Breast epithelium (tissue), 3 donors: ENCODE data around the gene ASB7.

ENCODE experiments used
- CTCF ChIP-seq, 3 donors: fragments of 450-650 bp; IDR thresholded peaks; one replicate each; pipeline ENCODE4 v1.5.1; 2016 to 2017; ENCODE audit warnings: antibody characterized with exemption in 3 of 3, mild to moderate bottlenecking in 3 of 3, moderate library complexity in 3 of 3
- POLR2AphosphoS5 ChIP-seq, 3 donors: sonication (generic); formaldehyde crosslinking; IDR thresholded peaks; one replicate each; pipeline ENCODE4 v1.6.1; 2017; ENCODE audit warnings: antibody characterized with exemption in 3 of 3

GRCh38 chr15:100663086-100663914 is 60.9 kb downstream of the ASB7 start:
- no peak for TF ChIP-seq CTCF (IDR thresholded peaks at IDR 0.05)
- TF ChIP-seq POLR2AphosphoS5 (IDR thresholded peaks at IDR 0.05) = no peak
